ENCODE results near the gene FXYD6. TPM values are rescaled to one million over a fixed set of nuclear protein-coding genes. Genes with fewer than 3 reads are reported as not detected.
"Not testable (repeated sequence)": the region's sequence is repeated elsewhere in the genome, so short reads cannot be mapped to it uniquely, and the experiment has no call there.

Gene FXYD6
- total RNA-seq, 6 experiments from 2014 or later, result not detected

DNA sequence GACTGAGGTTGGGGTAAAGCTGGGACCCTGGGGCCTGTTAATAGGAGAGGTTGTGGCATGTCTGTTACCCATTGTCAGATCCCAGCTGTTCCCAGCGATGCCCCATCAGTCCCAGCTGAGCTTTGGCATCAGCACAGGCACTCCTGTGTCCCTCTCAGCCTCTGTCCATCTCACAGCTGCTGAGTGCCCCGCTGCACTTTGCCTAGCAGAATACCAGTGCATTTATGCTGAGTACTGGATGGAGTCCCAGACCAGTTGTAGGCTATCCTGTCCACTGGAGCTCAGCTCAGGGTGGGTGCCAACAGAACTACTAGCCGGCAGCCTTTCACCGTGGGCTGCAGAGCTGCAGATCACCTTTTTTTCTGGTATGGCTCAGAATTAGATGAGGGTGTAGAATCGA, 9.9 kb downstream of the FXYD6 start:
- no peaks in the 10 kb centered on the region for H3K9me3 Mint-ChIP-seq
- H3K4me1 Mint-ChIP-seq (ENCODE audit: low read depth), result no peaks in the 10 kb centered on the region
- H3K27ac Mint-ChIP-seq, result no peak overlapping the region
- no peaks in the 10 kb centered on the region for H3K36me3 Mint-ChIP-seq (ENCODE audit: low read depth)
- peaks cover 44% of the 10 kb centered on the region for H3K27me3 Mint-ChIP-seq (ENCODE audit: insufficient read depth)
- no peak overlapping the region for H3K4me3 Mint-ChIP-seq
- no peak for DNase-seq
- TF ChIP-seq, protein P1, sequence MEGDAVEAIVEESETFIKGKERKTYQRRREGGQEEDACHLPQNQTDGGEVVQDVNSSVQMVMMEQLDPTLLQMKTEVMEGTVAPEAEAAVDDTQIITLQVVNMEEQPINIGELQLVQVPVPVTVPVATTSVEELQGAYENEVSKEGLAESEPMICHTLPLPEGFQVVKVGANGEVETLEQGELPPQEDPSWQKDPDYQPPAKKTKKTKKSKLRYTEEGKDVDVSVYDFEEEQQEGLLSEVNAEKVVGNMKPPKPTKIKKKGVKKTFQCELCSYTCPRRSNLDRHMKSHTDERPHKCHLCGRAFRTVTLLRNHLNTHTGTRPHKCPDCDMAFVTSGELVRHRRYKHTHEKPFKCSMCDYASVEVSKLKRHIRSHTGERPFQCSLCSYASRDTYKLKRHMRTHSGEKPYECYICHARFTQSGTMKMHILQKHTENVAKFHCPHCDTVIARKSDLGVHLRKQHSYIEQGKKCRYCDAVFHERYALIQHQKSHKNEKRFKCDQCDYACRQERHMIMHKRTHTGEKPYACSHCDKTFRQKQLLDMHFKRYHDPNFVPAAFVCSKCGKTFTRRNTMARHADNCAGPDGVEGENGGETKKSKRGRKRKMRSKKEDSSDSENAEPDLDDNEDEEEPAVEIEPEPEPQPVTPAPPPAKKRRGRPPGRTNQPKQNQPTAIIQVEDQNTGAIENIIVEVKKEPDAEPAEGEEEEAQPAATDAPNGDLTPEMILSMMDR (IDR thresholded peaks at IDR 0.05), result no peak

DNA sequence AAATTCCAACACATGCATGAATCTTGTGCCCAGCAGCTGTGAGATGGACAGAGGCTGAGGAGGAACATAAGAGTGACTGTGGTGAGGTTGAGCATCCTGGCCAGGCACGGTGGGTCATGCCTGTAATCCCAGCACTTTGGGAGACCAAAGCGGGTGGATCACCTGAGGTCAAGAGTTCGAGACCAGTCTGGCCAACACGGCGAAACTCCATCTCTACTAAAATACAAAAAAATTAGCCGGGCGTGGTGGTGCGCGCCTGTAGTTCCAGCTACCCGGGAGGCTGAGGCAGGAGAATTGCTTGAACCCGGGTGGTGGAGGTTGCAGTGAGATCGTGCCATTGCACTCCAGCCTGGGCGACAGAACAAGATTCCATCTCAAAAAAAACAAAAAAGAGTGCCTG, 10.9 kb downstream of the FXYD6 start:
- not testable (repeated sequence) for H3K9me3 Mint-ChIP-seq; H3K4me1 Mint-ChIP-seq (ENCODE audit: low read depth); DNase-seq; H3K4me3 Mint-ChIP-seq; H3K36me3 Mint-ChIP-seq (ENCODE audit: low read depth); H3K27ac Mint-ChIP-seq
- H3K27me3 Mint-ChIP-seq (ENCODE audit: insufficient read depth), result peaks cover 36% of the 10 kb centered on the region

DNA sequence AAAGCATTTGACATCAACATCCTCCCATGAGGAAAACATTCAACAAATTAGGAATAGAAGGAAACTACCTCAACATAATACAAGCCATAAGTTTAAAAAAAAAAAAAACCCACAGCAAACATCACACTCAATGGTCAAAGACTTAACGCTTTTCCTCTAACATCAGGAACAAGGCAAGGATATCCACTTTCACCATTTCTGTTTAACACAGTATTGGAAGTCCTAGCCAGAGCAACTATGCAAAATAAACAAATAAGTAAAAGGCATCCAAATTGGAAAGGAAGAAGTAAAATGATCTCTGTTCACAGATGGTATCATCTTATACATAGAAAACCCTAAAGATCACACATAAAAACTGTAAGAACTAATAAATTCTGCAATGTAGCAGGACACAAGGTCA, 13.1 kb downstream of the FXYD6 start:
- Mint-ChIP-seq H3K4me3 (no peak overlapping the region), H3K4me1 (ENCODE audit: low read depth) (no peaks in the 10 kb centered on the region), H3K36me3 (ENCODE audit: low read depth) (no peaks in the 10 kb centered on the region), H3K27me3 (ENCODE audit: insufficient read depth) (peaks cover 33% of the 10 kb centered on the region), H3K27ac (no peak overlapping the region), H3K9me3 (no peaks in the 10 kb centered on the region)
- TF ChIP-seq, protein P1 (IDR thresholded peaks at IDR 0.05), result no peak
- DNase-seq, result no peak

DNA sequence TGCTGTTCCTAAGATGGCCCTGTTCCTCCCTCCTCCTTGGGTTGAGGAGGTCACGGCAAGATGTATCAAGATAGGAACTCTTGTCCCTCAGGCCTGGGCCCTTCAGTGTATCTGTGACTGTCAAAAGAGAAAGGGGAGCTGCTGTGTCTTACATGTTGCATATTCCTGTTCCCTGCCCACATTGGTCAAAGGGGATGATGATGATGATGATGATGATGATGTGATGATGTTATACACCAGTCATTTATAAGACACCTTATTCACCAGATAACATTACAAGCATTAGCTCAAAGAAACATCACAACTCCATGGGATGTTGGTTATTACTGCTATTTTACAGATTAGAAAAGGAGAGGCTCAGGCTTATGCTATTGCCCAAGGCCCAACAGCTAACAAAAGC, 13.7 kb downstream of the FXYD6 start:
- Mint-ChIP-seq H3K4me3 (no peak overlapping the region), H3K27ac (no peak overlapping the region), H3K9me3 (no peaks in the 10 kb centered on the region), H3K27me3 (ENCODE audit: insufficient read depth) (peaks cover 31% of the 10 kb centered on the region), H3K4me1 (ENCODE audit: low read depth) (no peaks in the 10 kb centered on the region), H3K36me3 (ENCODE audit: low read depth) (no peaks in the 10 kb centered on the region)
- no peak for DNase-seq
- TF ChIP-seq, protein P1 (IDR thresholded peaks at IDR 0.05), result no peak

DNA sequence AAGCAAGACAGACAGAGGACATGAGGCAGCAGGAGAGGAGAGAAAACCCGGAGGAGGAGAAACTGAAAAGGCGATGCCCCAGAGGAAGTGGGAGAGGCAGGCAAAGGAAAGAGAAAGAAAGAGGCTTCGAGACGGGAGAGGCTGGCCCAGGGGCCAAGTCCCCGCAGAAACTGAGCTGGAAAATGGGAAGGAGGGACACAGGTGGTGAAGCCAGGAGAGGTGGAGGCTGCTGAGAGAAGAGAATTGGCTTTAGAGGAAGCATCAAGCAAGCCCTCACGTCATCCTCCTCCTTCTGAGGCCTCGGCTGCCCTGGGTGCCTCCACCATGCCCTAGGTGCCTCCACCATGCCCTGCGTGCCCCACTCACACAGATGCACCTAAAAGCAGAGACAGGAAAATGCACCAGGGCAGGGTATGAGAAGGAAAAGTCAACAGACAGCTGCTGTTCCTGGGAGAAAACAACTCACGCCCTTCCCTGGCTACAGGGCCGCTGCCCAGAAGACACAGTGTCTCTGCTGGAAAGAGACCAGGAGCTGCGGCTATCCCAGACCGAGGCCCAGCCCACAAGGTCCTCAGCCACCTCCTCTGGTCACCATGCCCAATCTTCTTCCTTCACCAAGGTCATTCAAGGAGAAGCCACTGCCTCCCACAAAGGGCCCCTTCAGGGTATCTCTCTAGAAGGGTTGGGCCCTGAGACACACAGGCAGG, 14.3 kb downstream of the FXYD6 start:
- no peaks in the 10 kb centered on the region for H3K9me3 Mint-ChIP-seq
- H3K4me1 Mint-ChIP-seq (ENCODE audit: low read depth), result no peaks in the 10 kb centered on the region
- DNase-seq, result no peak
- H3K4me3 Mint-ChIP-seq, result no peak overlapping the region
- H3K27ac Mint-ChIP-seq, result no peak overlapping the region
- no peaks in the 10 kb centered on the region for H3K36me3 Mint-ChIP-seq (ENCODE audit: low read depth)
- TF ChIP-seq, protein P1 (IDR thresholded peaks at IDR 0.05), result no peak
- H3K27me3 Mint-ChIP-seq (ENCODE audit: insufficient read depth), result peaks cover 35% of the 10 kb centered on the region

DNA sequence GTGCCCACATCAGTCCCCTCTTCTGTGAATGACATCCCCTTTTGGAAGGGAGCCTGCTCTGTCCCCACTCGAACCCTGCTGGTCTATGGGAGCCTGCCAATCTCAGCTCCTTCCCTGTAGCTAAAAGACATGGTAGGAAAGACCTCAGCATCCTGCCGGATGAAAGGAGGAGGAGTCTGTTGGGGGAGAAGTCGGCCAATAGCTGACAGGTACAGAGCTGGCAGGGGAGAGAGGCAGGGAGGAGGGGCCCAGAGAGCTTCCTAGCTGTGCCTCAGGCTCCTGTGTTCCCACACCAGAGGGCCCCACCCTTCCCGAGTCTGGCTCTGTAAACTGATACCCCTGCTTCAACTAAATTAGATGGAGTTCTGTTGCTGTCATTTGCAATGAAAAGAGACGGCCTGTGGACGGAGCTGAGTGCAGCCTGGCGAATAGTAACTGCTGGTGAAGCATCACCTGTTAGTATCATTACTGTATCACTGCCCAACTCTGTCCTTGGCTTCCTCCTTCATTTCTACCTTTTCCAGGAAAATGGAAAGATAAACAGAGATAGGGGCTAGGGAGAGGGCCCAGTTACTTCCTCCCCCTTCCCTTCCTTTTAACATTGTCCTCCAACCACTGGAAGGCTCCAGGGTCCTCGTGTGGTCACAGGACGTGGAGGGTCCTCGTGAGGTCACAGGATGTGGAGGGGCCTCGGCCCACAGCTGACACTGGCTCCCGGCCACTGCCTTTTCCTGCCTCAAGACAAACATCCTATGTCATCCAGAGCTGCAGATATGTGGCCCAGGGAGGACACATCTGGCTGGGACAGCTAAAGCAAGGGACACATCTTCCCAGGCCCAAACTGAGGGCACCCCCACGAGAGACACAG, 15.1 kb downstream of the FXYD6 start:
- H3K27ac Mint-ChIP-seq, result no peak overlapping the region
- no peak for DNase-seq
- H3K9me3 Mint-ChIP-seq, result no peaks in the 10 kb centered on the region
- H3K4me3 Mint-ChIP-seq, result no peak overlapping the region
- TF ChIP-seq, protein P1 (IDR thresholded peaks at IDR 0.05), result no peak
- no peaks in the 10 kb centered on the region for H3K36me3 Mint-ChIP-seq (ENCODE audit: low read depth)
- no peaks in the 10 kb centered on the region for H3K4me1 Mint-ChIP-seq (ENCODE audit: low read depth)
- H3K27me3 Mint-ChIP-seq (ENCODE audit: insufficient read depth), result peaks cover 39% of the 10 kb centered on the region

Measured in HFFc6 (cell line).